Activated T-cell treated with anti-CD3 and anti-CD28 coated beads for 48 hours (primary cell): ENCODE data around the gene TMEM134.

Experiments used
- DNase-seq: peaks from one replicate; pipeline ENCODE4 v3.0.0-alpha.2; 2020; ENCODE audit warnings: low read depth

TMEM134 gene

GRCh38 chr11:67422891-67423290 is 46.2 kb downstream of the TMEM134 start:
- DNase-seq, result no peak

- DNase-seq, result no peak
Observed at GRCh38 chr11:67421430-67422031, 47.5 kb downstream of the TMEM134 start.

- DNase-seq, result peak; percentile 99
Observed at GRCh38 chr11:67420646-67421429, 48.2 kb downstream of the TMEM134 start.

- no peak for DNase-seq
Observed at GRCh38 chr11:67420147-67420645, 48.9 kb downstream of the TMEM134 start.

GRCh38 chr11:67419325-67420049 is 49.6 kb downstream of the TMEM134 start:
- DNase-seq, result no peak

GRCh38 chr11:67418476-67419281 is 50.4 kb downstream of the TMEM134 start:
- no peak for DNase-seq

GRCh38 chr11:67417425-67417824 is 51.6 kb downstream of the TMEM134 start:
- no peak for DNase-seq

GRCh38 chr11:67416416-67417335 is 52.4 kb downstream of the TMEM134 start:
- DNase-seq, result no peak

- no peak for DNase-seq
Observed at GRCh38 chr11:67415501-67416304, 53.3 kb downstream of the TMEM134 start, which contains the start of gene CARNS1. Gene CARNS1, plus strand, starts transcription at chr11:67415678. Its CDS starts 522 bp downstream, at chr11:67416200.

- no peak for DNase-seq
Observed at GRCh38 chr11:67413266-67413849, 55.7 kb downstream of the TMEM134 start.

GRCh38 chr11:67412495-67413179 is 56.4 kb downstream of the TMEM134 start:
- no peak for DNase-seq

GRCh38 chr11:67411785-67412152 is 57.3 kb downstream of the TMEM134 start:
- no peak for DNase-seq
